ENCODE data around the gene ALOX5.
"Not testable (repeated sequence)": the region's sequence is repeated elsewhere in the genome, so short reads cannot be mapped to it uniquely, and the experiment has no call there.

The ALOX5 gene

GRCh38 chr10:45353186-45353585, 20.8 kb upstream of the ALOX5 start:
- no peak overlapping the region for H3K9ac ChIP-seq (ENCODE audit: low read depth, low read length, poor library complexity, severe bottlenecking)
- no peaks in the 10 kb centered on the region for H3K79me2 ChIP-seq (ENCODE audit: insufficient read depth, low read length)
- TF ChIP-seq, protein P1, sequence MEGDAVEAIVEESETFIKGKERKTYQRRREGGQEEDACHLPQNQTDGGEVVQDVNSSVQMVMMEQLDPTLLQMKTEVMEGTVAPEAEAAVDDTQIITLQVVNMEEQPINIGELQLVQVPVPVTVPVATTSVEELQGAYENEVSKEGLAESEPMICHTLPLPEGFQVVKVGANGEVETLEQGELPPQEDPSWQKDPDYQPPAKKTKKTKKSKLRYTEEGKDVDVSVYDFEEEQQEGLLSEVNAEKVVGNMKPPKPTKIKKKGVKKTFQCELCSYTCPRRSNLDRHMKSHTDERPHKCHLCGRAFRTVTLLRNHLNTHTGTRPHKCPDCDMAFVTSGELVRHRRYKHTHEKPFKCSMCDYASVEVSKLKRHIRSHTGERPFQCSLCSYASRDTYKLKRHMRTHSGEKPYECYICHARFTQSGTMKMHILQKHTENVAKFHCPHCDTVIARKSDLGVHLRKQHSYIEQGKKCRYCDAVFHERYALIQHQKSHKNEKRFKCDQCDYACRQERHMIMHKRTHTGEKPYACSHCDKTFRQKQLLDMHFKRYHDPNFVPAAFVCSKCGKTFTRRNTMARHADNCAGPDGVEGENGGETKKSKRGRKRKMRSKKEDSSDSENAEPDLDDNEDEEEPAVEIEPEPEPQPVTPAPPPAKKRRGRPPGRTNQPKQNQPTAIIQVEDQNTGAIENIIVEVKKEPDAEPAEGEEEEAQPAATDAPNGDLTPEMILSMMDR (conservative IDR thresholded peaks at IDR 0.05; ENCODE audit: low read length): no peak
- TF ChIP-seq EZH2phosphoT487 (IDR thresholded peaks at IDR 0.05; ENCODE audit: borderline replicate concordance): no peak
- no peaks in the 10 kb centered on the region for H3K4me1 ChIP-seq (ENCODE audit: insufficient read depth, low read length, poor library complexity, severe bottlenecking)
- no peak overlapping the region for H2AFZ ChIP-seq (ENCODE audit: low read length)
- no peaks in the 10 kb centered on the region for H3F3A ChIP-seq (ENCODE audit: low read depth)
- no peaks in the 10 kb centered on the region for H3K9me3 ChIP-seq (ENCODE audit: insufficient read depth, low read depth, low read length)
- no peak overlapping the region for H3K4me3 ChIP-seq (ENCODE audit: low read length, poor library complexity, severe bottlenecking)
- H4K20me1 ChIP-seq (ENCODE audit: insufficient read depth, low read length, poor library complexity, severe bottlenecking): no peaks in the 10 kb centered on the region
- H3K9me2 ChIP-seq (replicated peaks; ENCODE audit: low read depth, low read length): no peaks in the 10 kb centered on the region
- no peaks in the 10 kb centered on the region for H3K27me3 ChIP-seq (ENCODE audit: insufficient read depth, low read length, poor library complexity, severe bottlenecking)
- H3K36me3 ChIP-seq (ENCODE audit: insufficient read depth, low read length): no peaks in the 10 kb centered on the region
- no peak overlapping the region for H3K4me2 ChIP-seq (ENCODE audit: low read depth, low read length, poor library complexity, severe bottlenecking)

DNA sequence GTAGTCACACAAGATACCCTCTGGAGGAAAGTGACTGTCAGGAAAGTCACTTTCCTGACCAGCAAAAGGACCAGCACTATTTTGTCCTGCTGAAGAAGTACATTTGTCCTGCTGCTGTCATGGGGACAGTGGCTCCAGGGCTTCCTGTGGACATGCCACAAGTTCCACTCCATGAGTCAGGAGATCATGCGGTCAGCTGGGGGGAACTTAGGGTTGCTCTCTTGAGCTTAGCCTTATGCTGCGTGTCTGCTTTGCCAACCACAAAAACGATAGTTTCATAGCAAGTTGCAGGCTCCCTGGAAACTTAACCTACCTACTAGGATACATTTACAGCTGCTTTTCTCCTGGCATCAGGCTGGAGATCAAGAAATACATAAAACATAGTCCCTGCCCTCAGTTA, 19.8 kb upstream of the ALOX5 start:
- H3K4me2 ChIP-seq (ENCODE audit: low read depth, low read length, poor library complexity, severe bottlenecking): no peak overlapping the region
- H3K4me1 ChIP-seq (ENCODE audit: insufficient read depth, low read length, poor library complexity, severe bottlenecking): no peaks in the 10 kb centered on the region
- no peaks in the 10 kb centered on the region for H3K79me2 ChIP-seq (ENCODE audit: insufficient read depth, low read length)
- no peaks in the 10 kb centered on the region for H3K36me3 ChIP-seq (ENCODE audit: insufficient read depth, low read length)
- no peaks in the 10 kb centered on the region for H3K9me2 ChIP-seq (replicated peaks; ENCODE audit: low read depth, low read length)
- no peaks in the 10 kb centered on the region for H3F3A ChIP-seq (ENCODE audit: low read depth)
- H3K4me3 ChIP-seq (ENCODE audit: low read length, poor library complexity, severe bottlenecking): no peak overlapping the region
- H3K27me3 ChIP-seq (ENCODE audit: insufficient read depth, low read length, poor library complexity, severe bottlenecking): no peaks in the 10 kb centered on the region
- no peaks in the 10 kb centered on the region for H3K9me3 ChIP-seq (ENCODE audit: insufficient read depth, low read depth, low read length)
- no peak overlapping the region for H2AFZ ChIP-seq (ENCODE audit: low read length)
- no peak overlapping the region for H3K9ac ChIP-seq (ENCODE audit: low read depth, low read length, poor library complexity, severe bottlenecking)
- TF ChIP-seq, protein P1 (conservative IDR thresholded peaks at IDR 0.05; ENCODE audit: low read length): no peak
- no peak for TF ChIP-seq EZH2phosphoT487 (IDR thresholded peaks at IDR 0.05; ENCODE audit: borderline replicate concordance)
- H4K20me1 ChIP-seq (ENCODE audit: insufficient read depth, low read length, poor library complexity, severe bottlenecking): no peaks in the 10 kb centered on the region

DNA sequence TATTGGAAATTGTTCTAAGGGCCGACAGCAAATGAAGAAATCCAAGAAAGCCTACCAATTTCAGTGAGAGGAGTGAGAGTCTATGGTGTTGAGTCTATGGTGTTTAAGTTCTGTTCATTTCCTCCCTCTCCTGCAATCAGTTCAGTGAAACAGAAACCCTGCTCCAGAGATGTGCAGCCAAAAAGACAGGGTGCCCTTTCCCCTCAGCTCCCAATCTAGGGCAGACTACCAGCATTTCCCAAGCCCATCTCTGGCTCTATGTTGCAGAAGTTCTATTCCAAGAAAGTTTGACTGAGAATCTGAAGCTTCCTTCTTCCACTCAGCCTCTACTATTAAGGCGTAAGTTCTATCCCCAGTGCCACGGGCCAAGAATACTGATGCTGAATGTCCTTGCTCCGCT, 18.5 kb upstream of the ALOX5 start:
- no peaks in the 10 kb centered on the region for H3K9me2 ChIP-seq (replicated peaks; ENCODE audit: low read depth, low read length)
- H3K4me1 ChIP-seq (ENCODE audit: insufficient read depth, low read length, poor library complexity, severe bottlenecking): no peaks in the 10 kb centered on the region
- H3K4me3 ChIP-seq (ENCODE audit: low read length, poor library complexity, severe bottlenecking): no peak overlapping the region
- H4K20me1 ChIP-seq (ENCODE audit: insufficient read depth, low read length, poor library complexity, severe bottlenecking): no peaks in the 10 kb centered on the region
- no peaks in the 10 kb centered on the region for H3K36me3 ChIP-seq (ENCODE audit: insufficient read depth, low read length)
- no peak for TF ChIP-seq EZH2phosphoT487 (IDR thresholded peaks at IDR 0.05; ENCODE audit: borderline replicate concordance)
- TF ChIP-seq, protein P1 (conservative IDR thresholded peaks at IDR 0.05; ENCODE audit: low read length): no peak
- no peak overlapping the region for H2AFZ ChIP-seq (ENCODE audit: low read length)
- H3K79me2 ChIP-seq (ENCODE audit: insufficient read depth, low read length): no peaks in the 10 kb centered on the region
- H3K4me2 ChIP-seq (ENCODE audit: low read depth, low read length, poor library complexity, severe bottlenecking): no peak overlapping the region
- no peaks in the 10 kb centered on the region for H3K9me3 ChIP-seq (ENCODE audit: insufficient read depth, low read depth, low read length)
- H3K27me3 ChIP-seq (ENCODE audit: insufficient read depth, low read length, poor library complexity, severe bottlenecking): no peaks in the 10 kb centered on the region
- no peak overlapping the region for H3K9ac ChIP-seq (ENCODE audit: low read depth, low read length, poor library complexity, severe bottlenecking)
- no peaks in the 10 kb centered on the region for H3F3A ChIP-seq (ENCODE audit: low read depth)

- H3K36me3 ChIP-seq (ENCODE audit: insufficient read depth, low read length); H3F3A ChIP-seq (ENCODE audit: low read depth); H3K4me3 ChIP-seq (ENCODE audit: low read length, poor library complexity, severe bottlenecking); H3K27me3 ChIP-seq (ENCODE audit: insufficient read depth, low read length, poor library complexity, severe bottlenecking); H3K79me2 ChIP-seq (ENCODE audit: insufficient read depth, low read length); H3K4me1 ChIP-seq (ENCODE audit: insufficient read depth, low read length, poor library complexity, severe bottlenecking); H3K4me2 ChIP-seq (ENCODE audit: low read depth, low read length, poor library complexity, severe bottlenecking); H3K9me2 ChIP-seq (replicated peaks; ENCODE audit: low read depth, low read length); H3K9ac ChIP-seq (ENCODE audit: low read depth, low read length, poor library complexity, severe bottlenecking); H4K20me1 ChIP-seq (ENCODE audit: insufficient read depth, low read length, poor library complexity, severe bottlenecking); H3K9me3 ChIP-seq (ENCODE audit: insufficient read depth, low read depth, low read length); H2AFZ ChIP-seq (ENCODE audit: low read length): not testable (repeated sequence)
Measured at GRCh38 chr10:45358961-45359360, 15.1 kb upstream of the ALOX5 start.

- H3K36me3 ChIP-seq (ENCODE audit: insufficient read depth, low read length); H2AFZ ChIP-seq (ENCODE audit: low read length); H3K4me2 ChIP-seq (ENCODE audit: low read depth, low read length, poor library complexity, severe bottlenecking): not testable (repeated sequence)
Measured at GRCh38 chr10:45361983-45362799, 11.8 kb upstream of the ALOX5 start.

More at GRCh38 chr10:45361983-45362799, 11.8 kb upstream of the ALOX5 start:
- not testable (repeated sequence) for H3F3A ChIP-seq (ENCODE audit: low read depth); H3K9me2 ChIP-seq (replicated peaks; ENCODE audit: low read depth, low read length); H3K4me1 ChIP-seq (ENCODE audit: insufficient read depth, low read length, poor library complexity, severe bottlenecking); H3K9ac ChIP-seq (ENCODE audit: low read depth, low read length, poor library complexity, severe bottlenecking); H3K4me3 ChIP-seq (ENCODE audit: low read length, poor library complexity, severe bottlenecking); H3K27me3 ChIP-seq (ENCODE audit: insufficient read depth, low read length, poor library complexity, severe bottlenecking); H3K79me2 ChIP-seq (ENCODE audit: insufficient read depth, low read length); H4K20me1 ChIP-seq (ENCODE audit: insufficient read depth, low read length, poor library complexity, severe bottlenecking); H3K9me3 ChIP-seq (ENCODE audit: insufficient read depth, low read depth, low read length)
